Measurements from ENCODE around the gene PTPRG. TPM values are rescaled to one million over a fixed set of nuclear protein-coding genes. Genes with fewer than 3 reads are reported as not detected.

The PTPRG gene
- total and polyA plus RNA-seq, 2 experiments from 2014 or later: 24.4 to 131 TPM

GRCh38 chr3:61913701-61914100 lies 352.3 kb downstream of the PTPRG start:
- ATAC-seq (no peak), DNase-seq (ENCODE audit: low spot score) (no peak)
- Histone ChIP-seq H4K20me1 (replicated peaks; ENCODE audit: insufficient read depth) (0 out of 2 replicates have a peak, but pooled peaks cover 7% of the 10 kb centered on the region), H3K4me2 (peak overlapping the region; percentile 14; the same call in 1 of the 2 replicates), H3K79me2 (replicated peaks; ENCODE audit: insufficient read depth) (peaks cover 77% of the 10 kb centered on the region), H3K4me1 (ENCODE audit: insufficient read depth) (peaks cover 71% of the 10 kb centered on the region), H2AFZ (no peak overlapping the region), H3K27ac (ENCODE audit: low read depth) (no peak overlapping the region), H3K27me3 (ENCODE audit: insufficient read depth) (no peaks in the 10 kb centered on the region), H3F3A (replicated peaks; ENCODE audit: low read depth) (no peaks in the 10 kb centered on the region), H3K9me2 (ENCODE audit: insufficient read depth) (no peaks in the 10 kb centered on the region), H3K36me3 (ENCODE audit: insufficient read depth) (no peaks in the 10 kb centered on the region), H3K4me3 (no peak overlapping the region)
- Mint-ChIP-seq H3K27me3 (ENCODE audit: insufficient read depth, low read depth, poor library complexity) (peaks cover 3% of the 10 kb centered on the region), H3K4me3 (no peak overlapping the region), H3K27ac (no peak overlapping the region), H3K36me3 (ENCODE audit: low read depth) (no peaks in the 10 kb centered on the region), H3K4me1 (peaks cover 80% of the 10 kb centered on the region), H3K9me3 (no peaks in the 10 kb centered on the region)
- TF ChIP-seq CTCF (conservative IDR thresholded peaks at IDR 0.05; ENCODE audit: low read depth in 2 of 2) (no peak), EZH2 (IDR thresholded peaks at IDR 0.05; ENCODE audit: low read depth, unreplicated experiment) (no peak), ZNF462 (CRISPR knock-in tag; IDR thresholded peaks at IDR 0.05) (no peak), POLR2AphosphoS5 (IDR thresholded peaks at IDR 0.05; ENCODE audit: low read depth) (no peak), NANOG (IDR thresholded peaks at IDR 0.05; ENCODE audit: borderline replicate concordance) (no peak), STAT1 (IDR thresholded peaks at IDR 0.05; ENCODE audit: unreplicated experiment) (no peak), JUNB (IDR thresholded peaks at IDR 0.05; ENCODE audit: unreplicated experiment) (no peak), REST (IDR thresholded peaks at IDR 0.05; ENCODE audit: unreplicated experiment) (no peak), ZNF331 (CRISPR knock-in tag; IDR thresholded peaks at IDR 0.05; ENCODE audit: low read depth) (no peak), EZH2phosphoT487 (IDR thresholded peaks at IDR 0.05; ENCODE audit: unreplicated experiment) (no peak), CREB1 (CRISPR knock-in tag; IDR thresholded peaks at IDR 0.05; ENCODE audit: low read depth) (no peak), ZNF114 (CRISPR knock-in tag; IDR thresholded peaks at IDR 0.05) (no peak), ETS1 (IDR thresholded peaks at IDR 0.05) (no peak)

Measured in GM23338 (cell line).